HG03432 (cell line): ENCODE data around the gene FAM184A.
"Not testable (repeated sequence)": the region's sequence is repeated elsewhere in the genome, so short reads cannot be mapped to it uniquely, and the experiment has no call there.

Experiments
- ATAC-seq: cut with Tn5 transposase; IDR thresholded peaks from one replicate; pipeline ENCODE4 v1.9.1; 2021; ENCODE audit warnings: mild to moderate bottlenecking, moderate library complexity; ENCODE audit not compliant: unreplicated experiment

FAM184A gene

GRCh38 chr6:119078376-119079282, at the start of gene FAM184A:
TSS of gene FAM184A (minus strand) at chr6:119078664. CDS start at chr6:119078299, 365 bp downstream.
- ATAC-seq = peak; percentile 73

GRCh38 chr6:119127627-119128026, 49.2 kb upstream of the FAM184A start:
- no peak for ATAC-seq

GRCh38 chr6:119126826-119127225, 48.4 kb upstream of the FAM184A start:
- no peak for ATAC-seq

- ATAC-seq = no peak
These were observed 47.7 kb upstream of the FAM184A start for GRCh38 chr6:119126140-119126539.

- no peak for ATAC-seq
These were observed 47.1 kb upstream of the FAM184A start for GRCh38 chr6:119125576-119125975.

GRCh38 chr6:119124079-119124824, 45.8 kb upstream of the FAM184A start:
- no peak for ATAC-seq

GRCh38 chr6:119122336-119122735, 43.9 kb upstream of the FAM184A start:
- no peak for ATAC-seq

GRCh38 chr6:119121367-119121766, 42.9 kb upstream of the FAM184A start:
- ATAC-seq = no peak

- no peak for ATAC-seq
These were observed 41.5 kb upstream of the FAM184A start for GRCh38 chr6:119119989-119120388.

GRCh38 chr6:119119062-119119461, 40.6 kb upstream of the FAM184A start:
- ATAC-seq = not testable (repeated sequence)

- no peak for ATAC-seq
These were observed 38.3 kb upstream of the FAM184A start for GRCh38 chr6:119116712-119117281.

GRCh38 chr6:119113961-119114360, 35.5 kb upstream of the FAM184A start:
- ATAC-seq = no peak

- no peak for ATAC-seq
These were observed 34.5 kb upstream of the FAM184A start for GRCh38 chr6:119112812-119113530.

GRCh38 chr6:119110601-119111548, 32.4 kb upstream of the FAM184A start:
- ATAC-seq = peak; percentile 81

GRCh38 chr6:119109654-119110325, 31.3 kb upstream of the FAM184A start:
- no peak for ATAC-seq

GRCh38 chr6:119108076-119108475, 29.6 kb upstream of the FAM184A start:
- ATAC-seq = no peak

GRCh38 chr6:119105282-119105681, 26.8 kb upstream of the FAM184A start:
- ATAC-seq = no peak

- ATAC-seq = no peak
These were observed 24.4 kb upstream of the FAM184A start for GRCh38 chr6:119102901-119103300.

GRCh38 chr6:119100115-119100514, 21.7 kb upstream of the FAM184A start:
- ATAC-seq = no peak
